K562 (cell line): ENCODE data around the gene SLC12A1. TPM values are rescaled to one million over a fixed set of nuclear protein-coding genes. Genes with fewer than 3 reads are reported as not detected.

ENCODE experiments used
- ATAC-seq: fragments of 200-7000 bp; cut with Tn5 transposase; 3 replicates; pipeline ENCODE4 v1.9.1; 2020; ENCODE audit warnings: moderate library complexity
- BruUV-seq: library from RNA; stranded (reverse); fragments of 400-500 nt; replicated peaks from 2 replicates; lab custom pipeline; 2021; lab: Mats Ljungman, UMichigan
- CTCF ChIA-PET: fragments of 300-600 bp; formaldehyde crosslinking; extraction: SDS; loops from one replicate; lab custom pipeline; 2021; ENCODE audit warnings: low intra/inter-chr PET ratio; lab: Yijun Ruan, JAX
- POLR2A ChIA-PET: fragments of 300-600, 350-650 bp; sonication (Branson Sonifier 250); formaldehyde crosslinking; extraction: SDS; loops from one replicate; lab custom pipeline; 2021; ENCODE audit warnings: antibody characterized with exemption, inconsistent platforms; lab: Yijun Ruan, JAX
- DNase-seq, 4 experiments: peaks; one replicate each; pipeline versions ENCODE4 v3.0.0 to v3.0.0-alpha.2; 2011 to 2018; ENCODE audit warnings: low spot score in 3 of 4, mixed read lengths in 3 of 4; ENCODE audit errors: extremely low read depth in 1 of 4
- FAIRE-seq: peaks from 2 replicates; lab custom pipeline; 2011; peaks lifted over from hg19 to GRCh38; lab: Jason Lieb, UNC
- H2AFZ ChIP-seq: 2 replicates; pipeline ENCODE4 v1.6.0; 2011; ENCODE audit warnings: low read depth, low read length, control low read depth, inconsistent platforms
- H3K27ac ChIP-seq: fragments of 200-600 bp; 3 replicates; pipeline ENCODE4 v1.8.0; 2011; ENCODE audit warnings: low read depth, mild to moderate bottlenecking, control low read depth, inconsistent platforms, low read length, moderate library complexity, mixed read lengths; ENCODE audit errors: extremely low read depth
- H3K27me3 ChIP-seq, 2 experiments: fragments of 300-600 bp in 1 of 2; 2 replicates in 1 of 2; 3 replicates in 1 of 2; pipeline versions ENCODE4 v1.6.0 to v1.8.0; 2011; ENCODE audit warnings: inconsistent platforms in 2 of 2, low read length in 2 of 2, mild to moderate bottlenecking in 1 of 2, mixed read lengths in 1 of 2, moderate library complexity in 1 of 2; ENCODE audit not compliant: control insufficient read depth in 2 of 2, insufficient read depth in 2 of 2
- H3K36me3 ChIP-seq: fragments of 300-600 bp; 3 replicates; pipeline ENCODE4 v1.8.0; 2011; ENCODE audit warnings: mild to moderate bottlenecking, low read length, inconsistent platforms; ENCODE audit not compliant: control insufficient read depth, insufficient read depth
- H3K4me1 ChIP-seq, 2 experiments: fragments of 200-600 bp in 1 of 2; replicated peaks in 1 of 2; 2 replicates in 1 of 2; 3 replicates in 1 of 2; pipeline versions ENCODE4 v1.5.1 to v1.8.0; 2011; ENCODE audit warnings: inconsistent platforms in 2 of 2, low read length in 2 of 2, mild to moderate bottlenecking in 1 of 2, mixed read lengths in 1 of 2, moderate library complexity in 1 of 2; ENCODE audit not compliant: control insufficient read depth in 2 of 2, insufficient read depth in 2 of 2
- H3K4me2 ChIP-seq: 2 replicates; pipeline ENCODE4 v1.6.1; 2011; ENCODE audit warnings: low read length, control low read depth, inconsistent platforms, mixed read lengths; ENCODE audit not compliant: insufficient read depth
- H3K4me3 ChIP-seq: fragments of 200-600 bp; sonication (generic), shearing (Covaris generic); 2 replicates; pipeline ENCODE4 v1.5.1; 2016; ENCODE audit warnings: control low read depth, inconsistent platforms
- H3K79me2 ChIP-seq: fragments of 200-600 bp; 3 replicates; pipeline ENCODE4 v1.8.0; 2011; ENCODE audit warnings: low read length, inconsistent platforms; ENCODE audit not compliant: control insufficient read depth, insufficient read depth
- H3K9ac ChIP-seq, 2 experiments: 2 replicates each; pipeline versions ENCODE4 v1.6.0 to v1.6.1; 2011; ENCODE audit warnings: low read depth in 2 of 2, low read length in 2 of 2, control low read depth in 1 of 2, inconsistent platforms in 1 of 2, mild to moderate bottlenecking in 1 of 2, mixed read lengths in 1 of 2; ENCODE audit not compliant: insufficient read depth in 1 of 2
- H3K9me1 ChIP-seq: one replicate; pipeline ENCODE4 v1.6.0; 2011; ENCODE audit warnings: inconsistent platforms, mild to moderate bottlenecking, low read length, moderate library complexity; ENCODE audit not compliant: control insufficient read depth, insufficient read depth
- H3K9me3 ChIP-seq: replicated peaks from 2 replicates; pipeline ENCODE4 v1.5.1; 2011; ENCODE audit warnings: low read depth, low read length, inconsistent platforms; ENCODE audit not compliant: control insufficient read depth, insufficient read depth
- H4K20me1 ChIP-seq: replicated peaks from 2 replicates; pipeline ENCODE4 v1.6.1; 2011; ENCODE audit warnings: low read length, inconsistent platforms, mixed read lengths; ENCODE audit not compliant: control insufficient read depth, insufficient read depth
- ATF3 ChIP-seq, 2 experiments: fragments of 450-650 bp in 1 of 2; sonication (generic) in 1 of 2; formaldehyde crosslinking in 1 of 2; IDR thresholded peaks in 1 of 2; conservative IDR thresholded peaks in 1 of 2; 2 replicates each; pipeline versions ENCODE4 v1.6.1 to v1.8.1; 2016 to 2023; ENCODE audit warnings: mild to moderate bottlenecking in 2 of 2, moderate library complexity in 2 of 2, inconsistent platforms in 1 of 2, missing genetic modification reagents in 1 of 2
- DPF2 ChIP-seq: fragments of 450-650 bp; IDR thresholded peaks from 2 replicates; pipeline ENCODE4 v1.6.1; 2016
- E2F4 ChIP-seq: sonication (generic); formaldehyde crosslinking; IDR thresholded peaks from 2 replicates; pipeline ENCODE4 v1.8.0; 2022; ENCODE audit warnings: mild to moderate bottlenecking, low read depth, missing genetic modification reagents
- FOXA3 ChIP-seq, 2 experiments: fragments of 450-650 bp in 1 of 2; sonication (generic) in 1 of 2; formaldehyde crosslinking; IDR thresholded peaks in 1 of 2; conservative IDR thresholded peaks in 1 of 2; 2 replicates each; pipeline versions ENCODE4 v1.4.0 to v1.8.0; 2020 to 2022; ENCODE audit warnings: mild to moderate bottlenecking in 2 of 2, missing genetic modification reagents in 1 of 2
- GABPB2 ChIP-seq: fragments of 250-450 bp; sonication (Bioruptor Pico); conservative IDR thresholded peaks from 2 replicates; pipeline ENCODE4 v1.5.1; 2021; ENCODE audit warnings: mild to moderate bottlenecking
- HLTF ChIP-seq: fragments of 450-650 bp; IDR thresholded peaks from 2 replicates; pipeline ENCODE4 v1.6.1; 2016
- KLF6 ChIP-seq: fragments of 250-450 bp; sonication (Bioruptor Pico); IDR thresholded peaks from 2 replicates; pipeline ENCODE4 v1.4.0; 2020; ENCODE audit warnings: mild to moderate bottlenecking, moderate library complexity, borderline replicate concordance
- NFE2 ChIP-seq: IDR thresholded peaks from 2 replicates; pipeline ENCODE4 v1.6.1; 2014; ENCODE audit warnings: antibody characterized with exemption, low read depth
- NFIX ChIP-seq: fragments of 250-450 bp; sonication (Bioruptor Pico); IDR thresholded peaks from 2 replicates; pipeline ENCODE4 v1.4.0; 2020; ENCODE audit warnings: low read depth, mild to moderate bottlenecking, moderate library complexity
- NR2F6 ChIP-seq: fragments of 450-650 bp; formaldehyde crosslinking; IDR thresholded peaks from 2 replicates; pipeline ENCODE4 v1.4.0; 2020; ENCODE audit warnings: mild to moderate bottlenecking
- SOX6 ChIP-seq: fragments of 450-650 bp; IDR thresholded peaks from 2 replicates; pipeline ENCODE4 v1.6.1; 2014; ENCODE audit warnings: mild to moderate bottlenecking
- SRSF7 ChIP-seq: fragments of 200-400 bp; formaldehyde crosslinking; optimal IDR thresholded peaks from 2 replicates; pipeline ENCODE3; 2017; ENCODE audit warnings: mild to moderate bottlenecking, low read depth, low read length
- TEAD4 ChIP-seq, 2 experiments: sonication (generic) in 1 of 2; formaldehyde crosslinking in 1 of 2; IDR thresholded peaks; 2 replicates each; pipeline versions ENCODE4 v1.6.1 to v1.8.0; 2012 to 2022; ENCODE audit warnings: borderline replicate concordance in 1 of 2, inconsistent platforms in 1 of 2, low read length in 1 of 2, mild to moderate bottlenecking in 1 of 2, missing genetic modification reagents in 1 of 2
- ZFPM2 ChIP-seq: fragments of 250-450 bp; sonication (Bioruptor Pico); IDR thresholded peaks from 2 replicates; pipeline ENCODE4 v1.5.1; 2022; ENCODE audit warnings: mild to moderate bottlenecking
- ZMIZ1 ChIP-seq, 2 experiments: fragments of 150-350 bp in 1 of 2; IDR thresholded peaks; 2 replicates each; pipeline ENCODE4 v1.6.1; 2012 to 2016; ENCODE audit warnings: low read depth in 2 of 2, low read length in 2 of 2, mild to moderate bottlenecking in 1 of 2, moderate library complexity in 1 of 2
- ZNF133 ChIP-seq: fragments of 250-450 bp; sonication (Bioruptor Pico); IDR thresholded peaks from 2 replicates; pipeline ENCODE4 v1.4.0; 2020; ENCODE audit warnings: mild to moderate bottlenecking
- ZNF174 ChIP-seq: fragments of 250-450 bp; sonication (Bioruptor Pico); IDR thresholded peaks from 2 replicates; pipeline ENCODE4 v1.4.0; 2020; ENCODE audit warnings: mild to moderate bottlenecking
- WGBS: fragments of 100-300 bp; shearing (Covaris generic); methylation state at CpG from one replicate; pipeline ENCODE4 v1.1.6; 2016; ENCODE audit warnings: low coverage, mixed read lengths; ENCODE audit not compliant: insufficient coverage; ENCODE audit errors: missing lambda C conversion rate; 5-methylcytosine and 5-hydroxymethylcytosine counted together
- in situ Hi-C: fragments of 300-500 bp; cut with MboI; formaldehyde crosslinking; loops from 4 replicates; pipeline ENCODE4 v1.15.0; 2018; ENCODE audit warnings: inconsistent platforms, mixed read lengths
- intact Hi-C: fragments of 100-400 bp; cut with micrococcal nuclease; formaldehyde crosslinking; loops from 2 replicates; pipeline ENCODE4 v1.14.2; 2022
- polyA plus RNA-seq, 8 experiments: library from polyadenylated mRNA; depleted of rRNA in 4 of 8; stranded (reverse) in 5 of 8; unstranded in 3 of 8; fragments of >200 nt; fragmentation: Nextera tagmentation in 2 of 8; fragmentation: Illumina TruSeq in 1 of 8; extraction: Ambion mirVana in 2 of 8; extraction: Trizol in 1 of 8; gene quantifications; 2 replicates each; pipeline versions ENCODE4 v1.2.1 to v1.2.3, GENCODE V29; 2011 to 2014; ENCODE audit warnings: inconsistent platforms in 1 of 8, missing spikeins in 1 of 8
- total RNA-seq, 7 experiments: library from RNA; depleted of rRNA in 6 of 7; stranded (reverse); fragments of >200 nt in 6 of 7; fragmentation: Illumina TruSeq in 2 of 7; extraction: Trizol in 2 of 7; gene quantifications; 2 replicates each; pipeline versions ENCODE4 v1.2.1 to v1.2.3, GENCODE V29; 2011 to 2021; ENCODE audit warnings: low replicate concordance in 1 of 7

The SLC12A1 gene
- total and polyA plus RNA-seq, 9 of the 15 experiments (the other 6 are each of a cell fraction or from before 2014, with no cell fraction given): not detected

- no peak for FAIRE-seq
- Histone ChIP-seq H3K9me3 (no peaks in the 10 kb centered on the region), H3K27ac (no peak overlapping the region), H2AFZ (no peak overlapping the region), H3K4me3 (no peak overlapping the region), H3K27me3 (no peaks in the 10 kb centered on the region), H3K9me1 (no peaks in the 10 kb centered on the region), H3K79me2 (no peaks in the 10 kb centered on the region), H4K20me1 (no peaks in the 10 kb centered on the region), H3K4me2 (no peak overlapping the region), H3K9ac (no peak overlapping the region), H3K4me1 (no peaks in the 10 kb centered on the region), H3K36me3 (no peaks in the 10 kb centered on the region)
- POLR2A ChIA-PET: no interaction called here
- intact Hi-C loops: no loop called here
- no TSS peak for BruUV-seq
- WGBS: 5% methylated on average over 4 of the region's 4 CpGs
- no peak for ATAC-seq
- CTCF ChIA-PET: no interaction called here
- in situ Hi-C loops: no loop called here
- no peak for DNase-seq
- no peak for TF ChIP-seq DPF2
- no peak for TF ChIP-seq ZMIZ1 (IDR thresholded peaks at IDR 0.05; ENCODE audit: low read depth in 2 of 2, low read length in 2 of 2)
- no peak for TF ChIP-seq HLTF
- TF ChIP-seq NFE2: no peak
- no peak for TF ChIP-seq E2F4 (CRISPR knock-in tag)
- TF ChIP-seq GABPB2 (CRISPR knock-in tag): no peak
- no peak for TF ChIP-seq SRSF7
- no peak for TF ChIP-seq NR2F6 (CRISPR knock-in tag)
- no peak for TF ChIP-seq ZNF174 (CRISPR knock-in tag)
- TF ChIP-seq TEAD4 (IDR thresholded peaks at IDR 0.05; ENCODE audit: low read length): no peak
- TF ChIP-seq TEAD4 (CRISPR knock-in tag; IDR thresholded peaks at IDR 0.05; ENCODE audit: borderline replicate concordance): no peak
- TF ChIP-seq ZNF133 (CRISPR knock-in tag): no peak
- TF ChIP-seq SOX6: no peak
- no peak for TF ChIP-seq KLF6 (CRISPR knock-in tag)
- no peak for TF ChIP-seq FOXA3 (CRISPR knock-in tag; conservative IDR thresholded peaks at IDR 0.05 in 1 of 2, IDR thresholded peaks at IDR 0.05 in 1 of 2)
- TF ChIP-seq ATF3 (IDR thresholded peaks at IDR 0.05): no peak
- no peak for TF ChIP-seq ATF3 (CRISPR knock-in tag; conservative IDR thresholded peaks at IDR 0.05)
- TF ChIP-seq NFIX (CRISPR knock-in tag): no peak
- no peak for TF ChIP-seq ZFPM2 (CRISPR knock-in tag)
Observed at GRCh38 chr15:48292458-48292857, 86.4 kb downstream of the SLC12A1 start.
